GM12891 (cell line): ENCODE data around the gene CGA.

ENCODE experiments used
- PAX5 ChIP-seq: IDR thresholded peaks from 2 replicates; pipeline ENCODE4 v1.6.1; 2011; ENCODE audit warnings: low read length, moderate library complexity, mild to moderate bottlenecking; ENCODE audit not compliant: insufficient read depth, severe bottlenecking
- POLR2A ChIP-seq: IDR thresholded peaks from 2 replicates; pipeline ENCODE4 v1.6.1; 2011; ENCODE audit warnings: low read depth, low read length, control low read depth
- POLR2AphosphoS5 ChIP-seq: IDR thresholded peaks from 2 replicates; pipeline ENCODE4 v1.6.1; 2011; ENCODE audit warnings: low read depth, low read length, control low read depth
- SPI1 ChIP-seq: IDR thresholded peaks from 2 replicates; pipeline ENCODE4 v1.6.1; 2011; ENCODE audit warnings: low read depth, low read length, control low read depth
- TAF1 ChIP-seq: IDR thresholded peaks from 2 replicates; pipeline ENCODE4 v1.6.1; 2011; ENCODE audit warnings: low read depth, low read length, control low read depth

GRCh38 chr6:87074101-87074621, 20.7 kb downstream of the CGA start:
- TF ChIP-seq POLR2A (no peak), POLR2AphosphoS5 (no peak), TAF1 (no peak), PAX5 (no peak), SPI1 (no peak)
